Mononuclear cell (primary cell): ENCODE data around the gene CD274. TPM values are rescaled to one million over a fixed set of nuclear protein-coding genes. Genes with fewer than 3 reads are reported as not detected.

Experiments used
- H3K27me3 ChIP-seq: 2 replicates; pipeline ENCODE4 v1.6.0; 2011; ENCODE audit warnings: low read length, control low read depth; ENCODE audit not compliant: insufficient read depth
- H3K4me1 ChIP-seq: 2 replicates; pipeline ENCODE4 v1.5.1; 2011; ENCODE audit warnings: mild to moderate bottlenecking, low read length, control low read depth; ENCODE audit not compliant: insufficient read depth
- H3K4me3 ChIP-seq: 2 replicates; pipeline ENCODE4 v1.5.1; 2011; ENCODE audit warnings: mild to moderate bottlenecking, low read length, moderate library complexity
- H3K9me3 ChIP-seq: 2 replicates; pipeline ENCODE4 v1.5.1; 2011; ENCODE audit warnings: low read depth, mild to moderate bottlenecking, control low read depth, low read length
- total RNA-seq: library from RNA; depleted of rRNA; stranded (reverse); fragments of >200 nt; gene quantifications from one replicate; pipeline ENCODE4 v1.2.3, GENCODE V29; 2012

Gene CD274
- total RNA-seq, 1 donor = 6.2 TPM

DNA sequence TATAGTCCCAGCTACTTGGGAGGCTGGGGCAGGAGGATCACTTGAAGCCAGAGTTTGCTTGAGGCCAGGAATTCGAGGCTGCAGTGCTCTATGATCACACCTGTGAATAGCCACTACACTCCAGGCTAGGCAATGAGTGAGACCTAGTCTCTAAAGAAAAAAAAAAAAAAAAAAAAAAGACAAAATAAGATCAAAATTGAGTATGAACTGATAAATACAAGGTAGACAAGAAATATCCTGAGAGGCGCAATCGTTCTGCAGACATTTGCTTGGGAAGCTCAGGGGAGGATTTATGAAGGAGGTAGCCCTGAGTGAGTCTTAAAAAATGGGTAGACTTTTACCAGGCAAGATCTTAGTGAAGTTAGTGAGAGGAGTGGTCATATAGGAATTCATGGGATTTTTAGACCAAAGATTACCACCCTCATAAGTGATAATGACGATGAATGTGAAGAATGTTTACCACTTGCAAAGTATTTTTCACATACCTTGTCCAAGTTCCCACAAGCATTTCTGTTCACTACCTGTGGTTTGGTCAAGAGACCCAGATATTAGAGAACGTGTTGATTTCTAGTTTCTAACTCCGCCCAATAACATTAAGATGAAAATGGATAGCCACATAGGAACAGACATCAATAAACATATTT, 64.4 kb downstream of the CD274 start:
- Histone ChIP-seq H3K4me1 (peaks cover 49% of the 10 kb centered on the region), H3K27me3 (no peaks in the 10 kb centered on the region), H3K4me3 (no peak overlapping the region), H3K9me3 (no peaks in the 10 kb centered on the region)

DNA sequence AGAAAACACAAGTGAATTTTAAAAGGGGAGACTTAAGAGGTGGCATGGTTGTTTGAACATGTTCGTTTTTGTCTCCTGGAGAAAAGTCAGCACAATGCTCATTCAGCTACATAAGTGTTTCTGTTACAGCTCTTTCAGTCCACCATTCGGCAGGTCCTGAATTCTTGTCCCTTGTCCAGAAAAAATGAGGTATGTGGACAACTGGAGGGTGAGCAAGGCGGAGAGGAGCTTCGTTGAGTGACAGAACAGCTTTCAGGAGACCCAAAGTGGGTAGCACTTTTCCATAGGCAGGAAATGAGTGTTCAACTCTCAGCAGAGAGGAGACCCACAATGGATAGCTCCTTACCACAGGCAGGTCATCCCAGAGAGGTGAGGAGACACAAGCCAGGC, 64.9 kb downstream of the CD274 start:
- H3K4me1 ChIP-seq = peaks cover 44% of the 10 kb centered on the region
- no peak overlapping the region for H3K4me3 ChIP-seq
- no peaks in the 10 kb centered on the region for H3K9me3 ChIP-seq
- no peaks in the 10 kb centered on the region for H3K27me3 ChIP-seq

DNA sequence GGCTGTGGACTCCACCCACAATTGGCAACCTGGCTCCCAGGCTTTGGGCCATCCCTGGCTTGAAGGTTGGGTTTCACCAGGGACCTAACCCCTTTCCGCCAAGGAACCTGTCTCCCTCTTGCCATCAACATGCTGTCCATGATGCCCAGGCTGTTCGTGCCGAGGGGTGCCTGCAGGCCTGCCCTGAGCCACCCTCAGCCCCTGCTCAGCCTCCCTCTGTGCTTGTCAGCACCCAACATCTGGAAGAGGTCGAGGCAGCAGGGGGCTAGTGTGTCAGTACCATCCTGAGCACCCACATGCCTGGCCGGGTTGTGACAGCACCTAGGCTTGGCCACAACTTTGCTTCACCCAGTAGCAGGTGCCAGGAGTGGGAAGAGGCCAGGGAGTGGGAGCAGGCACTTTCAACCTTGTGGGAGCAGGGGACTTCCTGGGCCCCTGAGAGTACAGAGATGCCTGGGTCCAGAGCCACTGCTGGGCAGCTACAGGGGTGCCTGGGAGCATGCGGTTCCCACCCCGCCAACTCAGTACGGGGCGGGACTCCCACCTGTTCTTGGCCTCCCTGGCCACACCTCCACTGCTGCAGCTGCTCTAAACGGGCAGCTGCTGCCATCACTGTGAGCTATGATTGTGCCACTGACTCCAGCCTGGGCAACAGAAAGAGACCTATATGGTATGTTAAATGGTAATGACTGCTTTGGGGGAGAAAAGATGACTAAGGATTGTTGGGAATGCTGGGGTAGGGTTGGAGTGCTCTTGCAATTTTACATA, 66.3 kb downstream of the CD274 start:
- Histone ChIP-seq H3K9me3 (no peaks in the 10 kb centered on the region), H3K27me3 (no peaks in the 10 kb centered on the region), H3K4me1 (peaks cover 40% of the 10 kb centered on the region), H3K4me3 (no peak overlapping the region)

DNA sequence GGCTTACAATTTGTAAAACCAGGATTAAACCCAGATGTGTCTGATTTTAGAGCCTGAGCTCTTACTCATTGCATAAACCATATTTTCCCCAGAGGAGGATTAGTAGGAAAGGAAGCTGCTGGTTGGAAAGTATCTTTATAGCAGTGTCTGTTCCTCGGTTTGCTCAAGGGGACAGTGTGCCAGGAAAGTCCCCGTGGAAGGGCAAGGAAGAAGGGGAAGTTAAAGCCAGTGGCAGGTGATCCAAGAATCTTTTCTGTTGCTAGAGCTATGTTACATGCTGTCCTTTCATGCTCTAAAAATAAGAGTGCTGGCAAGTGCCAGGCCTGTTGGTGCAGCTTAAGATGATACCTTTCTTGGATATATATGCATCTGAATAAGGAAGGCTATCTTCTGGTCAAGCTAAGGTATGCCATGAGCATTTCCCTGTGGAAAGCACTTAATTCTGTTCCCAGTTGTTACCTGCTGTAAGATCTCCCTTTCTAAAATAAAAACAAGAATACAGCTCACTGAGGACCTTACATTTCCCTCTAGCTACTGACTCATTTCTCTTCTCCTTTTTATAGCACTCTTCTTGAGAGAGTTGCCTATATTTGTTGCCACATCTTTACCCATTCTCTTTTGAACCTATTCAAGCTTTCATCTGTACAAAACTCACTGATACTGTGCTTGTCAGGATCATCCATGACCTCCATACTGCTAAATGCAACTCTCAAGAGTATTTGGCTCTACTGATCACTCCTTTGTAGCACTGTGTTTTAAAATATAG, 68.0 kb downstream of the CD274 start:
- Histone ChIP-seq H3K9me3 (no peaks in the 10 kb centered on the region), H3K27me3 (no peaks in the 10 kb centered on the region), H3K4me3 (no peak overlapping the region), H3K4me1 (peaks cover 32% of the 10 kb centered on the region)

DNA sequence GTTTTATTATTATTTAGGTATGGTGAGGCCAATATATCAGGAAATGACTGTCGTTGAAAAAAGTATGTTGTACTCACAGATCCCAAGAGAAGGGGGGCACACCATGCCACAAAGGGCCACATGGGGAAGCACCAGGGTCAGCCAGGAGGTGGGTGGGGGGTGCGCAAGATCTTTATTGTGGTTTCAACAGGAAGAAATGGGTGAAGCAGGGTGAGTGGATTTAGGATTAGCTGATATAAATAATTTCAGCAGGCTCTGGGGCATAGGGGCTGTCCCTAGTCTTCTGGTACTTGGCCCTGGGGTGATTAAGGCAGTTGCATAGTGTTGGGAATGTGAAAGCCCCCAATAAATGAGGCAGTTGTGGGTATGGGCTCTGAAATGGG, 68.6 kb downstream of the CD274 start:
- Histone ChIP-seq H3K27me3 (no peaks in the 10 kb centered on the region), H3K4me3 (no peak overlapping the region), H3K9me3 (no peaks in the 10 kb centered on the region), H3K4me1 (peaks cover 32% of the 10 kb centered on the region)

Other genes with a start within 250 kb of the CD274 start
- gene INSL4, start 219.1 kb upstream of the CD274 start, total RNA-seq = not detected
- 0.31 TPM for gene RLN2, start 145.8 kb upstream of the CD274 start, total RNA-seq
- 0.31 TPM for gene RLN1, start 110.7 kb upstream of the CD274 start, total RNA-seq
- gene PLGRKT, start 12.6 kb upstream of the CD274 start, total RNA-seq = 12.6 TPM
- gene PDCD1LG2, start 60.0 kb downstream of the CD274 start, total RNA-seq = not detected
- 62.9 TPM for gene RIC1, start 178.6 kb downstream of the CD274 start, total RNA-seq